Measurements from ENCODE around the gene STK4. TPM values are rescaled to one million over a fixed set of nuclear protein-coding genes. Genes with fewer than 3 reads are reported as not detected.

STK4 gene
- total and polyA plus RNA-seq, 2 donors (not counting 3 experiments of a cell fraction or from before 2014, with no cell fraction given): 9.1 to 29.6 TPM

- H3K36me3 ChIP-seq (ENCODE audit: control insufficient read depth in 2 of 2, extremely low read depth in 1 of 2, insufficient read depth in 2 of 2, low read length in 2 of 2): no peaks in the 10 kb centered on the region
- no TSS peak for BruUV-seq (replicated peaks)
- no peaks in the 10 kb centered on the region for H3K27me3 ChIP-seq (ENCODE audit: control insufficient read depth in 2 of 2, insufficient read depth in 2 of 2, low read length in 2 of 2)
- H3K27ac ChIP-seq (ENCODE audit: insufficient read depth, low read depth, low read length): no peak overlapping the region
- intact Hi-C loops (cut with micrococcal nuclease) (no loop called here), dilution Hi-C loops (cut with MboI; ENCODE audit: extremely low pct_ligation_motif_present, low sequenced_read_pairs) (no loop called here)
- H3K4me2 ChIP-seq (ENCODE audit: insufficient read depth, low read length): no peak overlapping the region
- no peaks in the 10 kb centered on the region for H4K20me1 ChIP-seq (replicated peaks; ENCODE audit: control insufficient read depth, extremely low read depth, insufficient read depth, low read length)
- H3K4me3 ChIP-seq (replicated peaks in 1 of 3; ENCODE audit: insufficient read depth in 1 of 3, low read depth in 1 of 3, low read length in 3 of 3): no peak overlapping the region
- TF ChIP-seq MAX (IDR thresholded peaks at IDR 0.05; ENCODE audit: insufficient read depth, insufficient read length) (no peak), POLR2AphosphoS5 (IDR thresholded peaks at IDR 0.05; ENCODE audit: insufficient read depth, low read depth, low read length) (no peak), EZH2 (IDR thresholded peaks at IDR 0.05; ENCODE audit: borderline replicate concordance, low read depth, low read length, severe bottlenecking) (no peak), CTCF (IDR thresholded peaks at IDR 0.05; ENCODE audit: extremely low read depth in 1 of 2, insufficient read depth in 1 of 2, low read depth in 1 of 2, low read length in 2 of 2) (no peak), GATA2 (IDR thresholded peaks at IDR 0.05; ENCODE audit: insufficient read depth, insufficient read length, low read depth, low read length) (no peak), JUN (IDR thresholded peaks at IDR 0.05; ENCODE audit: borderline replicate concordance, insufficient read depth, insufficient read length, low read depth) (no peak), MYC (IDR thresholded peaks at IDR 0.05; ENCODE audit: low read depth, low read length) (no peak), FOS (IDR thresholded peaks at IDR 0.05; ENCODE audit: borderline replicate concordance, insufficient read depth, low read length) (no peak), POLR2A (IDR thresholded peaks at IDR 0.05; ENCODE audit: low read depth, low read length) (no peak)
- FAIRE-seq: no peak
- CTCF ChIA-PET: interaction anchor here (1.0 kb wide), 1 partner anchor 27 kb away, joined by 4 read pairs; no protein-coding TSS in a partner anchor
- POLR2A ChIA-PET: no interaction called here
- H3K9me1 ChIP-seq (replicated peaks; ENCODE audit: control insufficient read depth, extremely low read depth, insufficient read depth, low read length): peaks cover 3% of the 10 kb centered on the region
- peaks cover 8% of the 10 kb centered on the region for H3K4me1 ChIP-seq (ENCODE audit: control insufficient read depth, extremely low read depth, insufficient read depth, low read length)
- peak; percentile 34 for DNase-seq (ENCODE audit: low read depth, low spot score)
- peaks cover 2% of the 10 kb centered on the region for H3K79me2 ChIP-seq (ENCODE audit: control insufficient read depth, insufficient read depth, low read length)
- H3K9me3 ChIP-seq (replicated peaks; ENCODE audit: control insufficient read depth, insufficient read depth, low read length): no peaks in the 10 kb centered on the region
- no peak overlapping the region for H3K9ac ChIP-seq (replicated peaks; ENCODE audit: extremely low read depth, insufficient read depth, low read length)
- no peak overlapping the region for H2AFZ ChIP-seq (ENCODE audit: low read depth, low read length)
Measured at GRCh38 chr20:45069261-45069660, 102.9 kb downstream of the STK4 start.

All from endothelial cell of umbilical vein (primary cell).